ENCODE results near the gene ORC1. TPM values are rescaled to one million over a fixed set of nuclear protein-coding genes. Genes with fewer than 3 reads are reported as not detected.

Gene ORC1
- total and polyA plus RNA-seq, 2 experiments from 2014 or later: 1.4 to 1.9 TPM

- H2AFZ ChIP-seq: no peak overlapping the region
- no peaks in the 10 kb centered on the region for H3K4me1 ChIP-seq (ENCODE audit: insufficient read depth)
- H3K36me3 ChIP-seq (ENCODE audit: low read depth): 0 out of 2 replicates have a peak, but pooled peaks cover under 1% of the 10 kb centered on the region
- H3K4me2 ChIP-seq (ENCODE audit: unreplicated experiment): no peak overlapping the region
- no peaks in the 10 kb centered on the region for H4K20me1 ChIP-seq (ENCODE audit: insufficient read depth)
- TF ChIP-seq EZH2phosphoT487 (IDR thresholded peaks at IDR 0.05; ENCODE audit: insufficient read depth, low read depth) (no peak), EZH2 (IDR thresholded peaks at IDR 0.05; ENCODE audit: insufficient read depth, poor library complexity, severe bottlenecking) (no peak)
- H3K9me2 ChIP-seq (ENCODE audit: insufficient read depth): no peaks in the 10 kb centered on the region
- H3K9ac ChIP-seq: no peak overlapping the region
- H3K27me3 ChIP-seq (replicated peaks; ENCODE audit: insufficient read depth): no peaks in the 10 kb centered on the region
- no peaks in the 10 kb centered on the region for H3K9me3 ChIP-seq (ENCODE audit: low read depth)
- 75 to 82% methylated on average over 2 of the region's 2 CpGs for WGBS, 2 experiments (ENCODE audit: low coverage in 1 of 2, low lambda C conversion rate in 2 of 2, missing lambda C conversion rate in 2 of 2)
- H3K27ac ChIP-seq: no peak overlapping the region
- no peaks in the 10 kb centered on the region for H3K79me2 ChIP-seq (ENCODE audit: insufficient read depth)
- no peak for DNase-seq
- in situ Hi-C loops (cut with MboI): no loop called here
- H3F3A ChIP-seq (ENCODE audit: insufficient read depth): peaks cover 9% of the 10 kb centered on the region; the same call in 1 of the 2 replicates
- no peak overlapping the region for H3K4me3 ChIP-seq
Measured at GRCh38 chr1:52345252-52345651, 59.0 kb downstream of the ORC1 start.

- 94 to 97% methylated on average over 3 of the region's 3 CpGs for WGBS, 2 experiments (ENCODE audit: low coverage in 1 of 2, low lambda C conversion rate in 2 of 2, missing lambda C conversion rate in 2 of 2)
- DNase-seq: no peak
- H3K36me3 ChIP-seq (ENCODE audit: low read depth): no peaks in the 10 kb centered on the region
- H3K4me1 ChIP-seq (ENCODE audit: insufficient read depth): no peaks in the 10 kb centered on the region
- H3K9me2 ChIP-seq (ENCODE audit: insufficient read depth): no peaks in the 10 kb centered on the region
- in situ Hi-C loops (cut with MboI): no loop called here
- H3K9ac ChIP-seq: no peak overlapping the region
- no peak for TF ChIP-seq EZH2phosphoT487 (IDR thresholded peaks at IDR 0.05; ENCODE audit: insufficient read depth, low read depth)
- TF ChIP-seq EZH2 (IDR thresholded peaks at IDR 0.05; ENCODE audit: insufficient read depth, poor library complexity, severe bottlenecking): no peak
- no peaks in the 10 kb centered on the region for H3F3A ChIP-seq (ENCODE audit: insufficient read depth)
- H3K27ac ChIP-seq: no peak overlapping the region
- no peak overlapping the region for H3K4me3 ChIP-seq
- no peak overlapping the region for H2AFZ ChIP-seq
- H3K27me3 ChIP-seq (replicated peaks; ENCODE audit: insufficient read depth): no peaks in the 10 kb centered on the region
- H3K4me2 ChIP-seq (ENCODE audit: unreplicated experiment): no peak overlapping the region
- no peaks in the 10 kb centered on the region for H3K9me3 ChIP-seq (ENCODE audit: low read depth)
- H3K79me2 ChIP-seq (ENCODE audit: insufficient read depth): no peaks in the 10 kb centered on the region
- no peaks in the 10 kb centered on the region for H4K20me1 ChIP-seq (ENCODE audit: insufficient read depth)
Measured at GRCh38 chr1:52343979-52344378, 60.2 kb downstream of the ORC1 start.

GRCh38 chr1:52341655-52342260 is 62.5 kb downstream of the ORC1 start:
- Histone ChIP-seq H3K36me3 (ENCODE audit: low read depth) (0 out of 2 replicates have a peak, but pooled peaks cover 3% of the 10 kb centered on the region), H3K27me3 (replicated peaks; ENCODE audit: insufficient read depth) (no peaks in the 10 kb centered on the region), H3K27ac (no peak overlapping the region), H3K9ac (no peak overlapping the region), H3K9me2 (ENCODE audit: insufficient read depth) (no peaks in the 10 kb centered on the region), H3K9me3 (ENCODE audit: low read depth) (no peaks in the 10 kb centered on the region), H3K4me2 (ENCODE audit: unreplicated experiment) (no peak overlapping the region), H2AFZ (no peak overlapping the region), H3K79me2 (ENCODE audit: insufficient read depth) (no peaks in the 10 kb centered on the region), H3F3A (ENCODE audit: insufficient read depth) (no peaks in the 10 kb centered on the region), H4K20me1 (ENCODE audit: insufficient read depth) (no peaks in the 10 kb centered on the region), H3K4me3 (no peak overlapping the region), H3K4me1 (ENCODE audit: insufficient read depth) (no peaks in the 10 kb centered on the region)
- in situ Hi-C loops (cut with MboI): no loop called here
- TF ChIP-seq EZH2phosphoT487 (IDR thresholded peaks at IDR 0.05; ENCODE audit: insufficient read depth, low read depth): no peak
- no peak for TF ChIP-seq EZH2 (IDR thresholded peaks at IDR 0.05; ENCODE audit: insufficient read depth, poor library complexity, severe bottlenecking)
- WGBS, 2 experiments (ENCODE audit: low coverage in 1 of 2, low lambda C conversion rate in 2 of 2, missing lambda C conversion rate in 2 of 2): 77 to 88% methylated on average over 6 to 7 of the region's 7 CpGs
- no peak for DNase-seq

DNA sequence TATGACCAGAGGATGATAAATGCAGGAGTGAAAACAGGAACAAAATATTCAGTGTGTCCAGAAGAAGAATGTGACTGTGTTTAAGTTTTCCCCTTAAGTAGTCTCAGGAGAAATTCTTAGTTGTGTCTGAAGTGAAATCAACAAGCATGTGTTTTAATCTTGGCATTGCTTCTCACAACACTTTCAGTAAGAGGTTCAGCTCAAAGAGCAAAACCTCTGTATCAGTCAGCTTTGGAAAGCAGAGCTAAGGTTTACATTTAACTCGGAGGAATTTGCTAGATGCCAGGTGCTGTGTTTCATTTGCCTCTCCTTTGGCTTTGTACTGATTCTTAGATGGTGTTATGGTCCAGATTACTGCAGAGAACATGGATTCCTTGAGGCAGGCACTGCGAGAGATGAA is 66.8 kb downstream of the ORC1 start:
- no peak overlapping the region for H3K27ac ChIP-seq
- H3K4me3 ChIP-seq: no peak overlapping the region
- H3K9me3 ChIP-seq (ENCODE audit: low read depth): no peaks in the 10 kb centered on the region
- H4K20me1 ChIP-seq (ENCODE audit: insufficient read depth): no peaks in the 10 kb centered on the region
- in situ Hi-C loops (cut with MboI): no loop called here
- H3F3A ChIP-seq (ENCODE audit: insufficient read depth): no peaks in the 10 kb centered on the region
- H3K9ac ChIP-seq: no peak overlapping the region
- H3K79me2 ChIP-seq (ENCODE audit: insufficient read depth): no peaks in the 10 kb centered on the region
- H3K36me3 ChIP-seq (ENCODE audit: low read depth): peaks cover 11% of the 10 kb centered on the region; the same call in 1 of the 2 replicates
- TF ChIP-seq EZH2 (IDR thresholded peaks at IDR 0.05; ENCODE audit: insufficient read depth, poor library complexity, severe bottlenecking) (no peak), EZH2phosphoT487 (IDR thresholded peaks at IDR 0.05; ENCODE audit: insufficient read depth, low read depth) (no peak)
- H3K27me3 ChIP-seq (replicated peaks; ENCODE audit: insufficient read depth): no peaks in the 10 kb centered on the region
- no peaks in the 10 kb centered on the region for H3K9me2 ChIP-seq (ENCODE audit: insufficient read depth)
- DNase-seq: no peak
- H3K4me2 ChIP-seq (ENCODE audit: unreplicated experiment): no peak overlapping the region
- no peak overlapping the region for H2AFZ ChIP-seq
- WGBS, 2 experiments (ENCODE audit: low coverage in 1 of 2, low lambda C conversion rate in 2 of 2, missing lambda C conversion rate in 2 of 2): 66 to 77% methylated on average over 2 of the region's 2 CpGs
- H3K4me1 ChIP-seq (ENCODE audit: insufficient read depth): no peaks in the 10 kb centered on the region
